GM12873 (cell line): ENCODE measurements around the gene MTX1.

Experiments used
- CTCF ChIP-seq: IDR thresholded peaks from 2 replicates; pipeline ENCODE4 v1.5.1; 2012; ENCODE audit warnings: low read depth, mild to moderate bottlenecking, moderate library complexity, low read length, control low read depth; ENCODE audit not compliant: insufficient read depth; ENCODE audit errors: missing control alignments

Gene MTX1

GRCh38 chr1:155241841-155242264, 33.4 kb downstream of the MTX1 start:
- TF ChIP-seq CTCF: no peak

- no peak for TF ChIP-seq CTCF
Measured at GRCh38 chr1:155242805-155243358, 34.4 kb downstream of the MTX1 start.

- TF ChIP-seq CTCF: peak; percentile 36
Measured at GRCh38 chr1:155244368-155245162, 36.1 kb downstream of the MTX1 start.

- TF ChIP-seq CTCF: no peak
Measured at GRCh38 chr1:155245163-155245524, 36.6 kb downstream of the MTX1 start.

GRCh38 chr1:155247667-155248553, 39.4 kb downstream of the MTX1 start:
- TF ChIP-seq CTCF: no peak

GRCh38 chr1:155250246-155250632, 41.7 kb downstream of the MTX1 start:
- TF ChIP-seq CTCF: no peak
